Measurements from ENCODE around the gene DNAI7.
A peak's percentile ranks its signal among the peaks of the same experiment; 100 is the strongest.

DNAI7 gene

DNA sequence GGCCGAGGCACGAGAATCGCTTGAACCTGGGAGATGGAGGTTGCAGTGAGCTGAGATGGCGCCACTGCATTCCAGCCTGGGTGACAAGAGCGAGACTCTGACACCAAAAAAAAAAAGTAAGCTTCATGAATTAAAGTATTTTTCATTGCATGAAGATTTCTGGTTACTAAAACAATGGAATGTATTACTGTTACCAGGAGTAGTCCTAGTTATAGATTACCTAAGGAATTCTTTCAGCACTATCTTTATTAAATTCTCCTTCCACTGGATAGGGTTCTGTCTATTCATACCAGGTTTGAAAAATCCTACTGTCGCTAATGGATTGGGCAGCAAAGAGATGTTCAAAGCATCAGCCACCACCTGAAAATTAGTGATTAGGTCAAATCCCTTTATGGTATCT is 12.5 kb upstream of the DNAI7 start:
- Histone ChIP-seq H3K27me3 (ENCODE audit: insufficient read depth, poor library complexity, severe bottlenecking) (no peaks in the 10 kb centered on the region), H3K36me3 (ENCODE audit: low read depth) (peaks cover 6% of the 10 kb centered on the region; the same call in 1 of the 2 replicates), H3K4me1 (ENCODE audit: insufficient read depth, poor library complexity, severe bottlenecking) (no peaks in the 10 kb centered on the region), H3K9me3 (ENCODE audit: severe bottlenecking) (no peaks in the 10 kb centered on the region), H3K4me3 (ENCODE audit: severe bottlenecking) (no peak overlapping the region), H3K27ac (ENCODE audit: poor library complexity, severe bottlenecking) (no peak overlapping the region)
- TF ChIP-seq, protein P1, sequence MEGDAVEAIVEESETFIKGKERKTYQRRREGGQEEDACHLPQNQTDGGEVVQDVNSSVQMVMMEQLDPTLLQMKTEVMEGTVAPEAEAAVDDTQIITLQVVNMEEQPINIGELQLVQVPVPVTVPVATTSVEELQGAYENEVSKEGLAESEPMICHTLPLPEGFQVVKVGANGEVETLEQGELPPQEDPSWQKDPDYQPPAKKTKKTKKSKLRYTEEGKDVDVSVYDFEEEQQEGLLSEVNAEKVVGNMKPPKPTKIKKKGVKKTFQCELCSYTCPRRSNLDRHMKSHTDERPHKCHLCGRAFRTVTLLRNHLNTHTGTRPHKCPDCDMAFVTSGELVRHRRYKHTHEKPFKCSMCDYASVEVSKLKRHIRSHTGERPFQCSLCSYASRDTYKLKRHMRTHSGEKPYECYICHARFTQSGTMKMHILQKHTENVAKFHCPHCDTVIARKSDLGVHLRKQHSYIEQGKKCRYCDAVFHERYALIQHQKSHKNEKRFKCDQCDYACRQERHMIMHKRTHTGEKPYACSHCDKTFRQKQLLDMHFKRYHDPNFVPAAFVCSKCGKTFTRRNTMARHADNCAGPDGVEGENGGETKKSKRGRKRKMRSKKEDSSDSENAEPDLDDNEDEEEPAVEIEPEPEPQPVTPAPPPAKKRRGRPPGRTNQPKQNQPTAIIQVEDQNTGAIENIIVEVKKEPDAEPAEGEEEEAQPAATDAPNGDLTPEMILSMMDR (IDR thresholded peaks at IDR 0.05; ENCODE audit: poor library complexity, severe bottlenecking), result no peak
- no peak for DNase-seq (ENCODE audit: low spot score)
- ATAC-seq (ENCODE audit: low read depth), result no peak

DNA sequence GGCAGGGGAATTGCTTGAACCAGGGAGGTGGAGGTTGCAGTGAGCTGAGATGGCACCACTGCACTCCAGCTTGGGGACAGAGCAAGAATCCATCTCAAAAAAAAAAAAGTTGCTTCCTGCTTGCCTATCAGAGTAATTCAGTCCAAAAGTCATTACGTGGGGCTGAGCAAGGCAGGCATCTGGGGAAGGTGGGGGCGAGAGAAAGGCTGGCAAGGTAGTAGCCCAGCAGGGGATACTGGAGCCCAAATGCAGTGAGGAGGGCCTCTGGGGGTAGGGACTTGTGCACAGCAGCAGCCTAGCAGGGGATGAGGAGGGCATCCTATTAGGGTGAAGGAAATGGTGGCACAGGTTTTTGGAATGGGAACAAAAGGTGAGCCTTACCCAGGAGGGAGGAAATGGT is 7.2 kb upstream of the DNAI7 start:
- Histone ChIP-seq H3K27me3 (ENCODE audit: insufficient read depth, poor library complexity, severe bottlenecking) (no peaks in the 10 kb centered on the region), H3K36me3 (ENCODE audit: low read depth) (no peaks in the 10 kb centered on the region), H3K4me1 (ENCODE audit: insufficient read depth, poor library complexity, severe bottlenecking) (no peaks in the 10 kb centered on the region), H3K9me3 (ENCODE audit: severe bottlenecking) (no peaks in the 10 kb centered on the region), H3K27ac (ENCODE audit: poor library complexity, severe bottlenecking) (no peak overlapping the region), H3K4me3 (ENCODE audit: severe bottlenecking) (no peak overlapping the region)
- no peak for DNase-seq (ENCODE audit: low spot score)
- ATAC-seq (ENCODE audit: low read depth), result no peak
- TF ChIP-seq, protein P1 (IDR thresholded peaks at IDR 0.05; ENCODE audit: poor library complexity, severe bottlenecking), result no peak

DNA sequence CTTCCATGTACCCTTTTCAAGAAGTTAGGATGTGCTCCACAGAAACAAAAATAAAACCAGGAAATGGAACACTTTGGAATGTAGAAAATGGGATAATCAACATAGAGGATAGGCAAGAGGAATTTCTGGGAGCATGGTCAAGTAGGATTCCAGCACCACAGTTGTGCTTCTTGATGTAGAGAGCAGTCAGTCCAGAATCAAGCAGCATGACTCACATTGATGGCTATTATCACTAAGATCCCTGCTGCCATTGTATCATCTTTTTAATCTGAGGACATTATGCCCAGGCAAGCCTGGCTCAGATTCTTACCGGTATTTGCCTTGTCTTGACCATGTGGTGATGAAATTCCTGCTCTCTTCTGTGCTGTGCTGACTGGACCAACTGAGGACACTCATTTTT is 5.7 kb upstream of the DNAI7 start:
- TF ChIP-seq, protein P1 (IDR thresholded peaks at IDR 0.05; ENCODE audit: poor library complexity, severe bottlenecking), result no peak
- H3K27me3 ChIP-seq (ENCODE audit: insufficient read depth, poor library complexity, severe bottlenecking), result no peaks in the 10 kb centered on the region
- ATAC-seq (ENCODE audit: low read depth) (no peak), DNase-seq (ENCODE audit: low spot score) (no peak)
- no peak overlapping the region for H3K4me3 ChIP-seq (ENCODE audit: severe bottlenecking)
- no peaks in the 10 kb centered on the region for H3K4me1 ChIP-seq (ENCODE audit: insufficient read depth, poor library complexity, severe bottlenecking)
- no peaks in the 10 kb centered on the region for H3K9me3 ChIP-seq (ENCODE audit: severe bottlenecking)
- H3K27ac ChIP-seq (ENCODE audit: poor library complexity, severe bottlenecking), result no peak overlapping the region
- H3K36me3 ChIP-seq (ENCODE audit: low read depth), result no peaks in the 10 kb centered on the region

DNA sequence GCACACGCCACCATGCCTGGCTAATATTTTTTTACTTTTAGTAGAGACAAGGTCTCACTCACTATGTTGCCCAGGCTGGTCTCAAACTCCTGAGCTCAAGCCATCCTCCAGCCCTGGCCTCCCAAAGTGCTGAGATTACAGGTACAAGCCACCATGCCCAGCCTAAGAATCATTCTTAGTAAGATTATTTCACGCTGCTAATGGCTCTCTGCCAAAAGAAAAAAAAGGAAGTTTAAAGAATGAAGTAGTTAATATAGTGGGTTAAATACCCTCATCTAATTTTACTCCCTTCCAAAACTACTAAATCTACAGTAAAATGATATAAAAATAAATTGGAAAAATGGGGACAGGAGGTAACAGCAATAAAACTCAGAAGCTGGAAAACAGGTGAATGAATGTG is 2.6 kb upstream of the DNAI7 start:
- no peaks in the 10 kb centered on the region for H3K27me3 ChIP-seq (ENCODE audit: insufficient read depth, poor library complexity, severe bottlenecking)
- TF ChIP-seq, protein P1 (IDR thresholded peaks at IDR 0.05; ENCODE audit: poor library complexity, severe bottlenecking), result no peak
- ATAC-seq (ENCODE audit: low read depth), result no peak
- H3K36me3 ChIP-seq (ENCODE audit: low read depth), result no peaks in the 10 kb centered on the region
- H3K27ac ChIP-seq (ENCODE audit: poor library complexity, severe bottlenecking), result no peak overlapping the region
- no peak overlapping the region for H3K4me3 ChIP-seq (ENCODE audit: severe bottlenecking)
- DNase-seq (ENCODE audit: low spot score), result no peak
- no peaks in the 10 kb centered on the region for H3K4me1 ChIP-seq (ENCODE audit: insufficient read depth, poor library complexity, severe bottlenecking)
- no peaks in the 10 kb centered on the region for H3K9me3 ChIP-seq (ENCODE audit: severe bottlenecking)

DNA sequence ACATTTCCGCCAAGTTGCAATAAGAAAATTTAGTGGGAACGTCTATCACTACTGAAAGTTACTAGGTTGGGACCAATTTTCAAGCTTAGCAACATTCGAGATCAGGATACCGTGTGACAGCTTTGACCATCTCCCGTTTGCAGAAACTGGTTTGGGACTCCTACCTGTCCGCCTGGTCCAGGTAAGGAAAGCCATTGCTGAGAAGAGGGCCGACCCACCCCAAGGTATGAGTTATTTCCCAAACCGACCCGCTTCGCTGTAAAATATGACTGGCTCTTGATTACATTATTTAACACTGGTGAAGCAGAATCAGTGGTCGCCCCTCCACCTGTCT is 271 bp downstream of the DNAI7 start:
- DNase-seq (ENCODE audit: low spot score), result no peak
- no peaks in the 10 kb centered on the region for H3K4me1 ChIP-seq (ENCODE audit: insufficient read depth, poor library complexity, severe bottlenecking)
- no peaks in the 10 kb centered on the region for H3K9me3 ChIP-seq (ENCODE audit: severe bottlenecking)
- H3K36me3 ChIP-seq (ENCODE audit: low read depth), result no peaks in the 10 kb centered on the region
- H3K27ac ChIP-seq (ENCODE audit: poor library complexity, severe bottlenecking), result no peak overlapping the region
- peak overlapping the region; percentile 52 for H3K4me3 ChIP-seq (ENCODE audit: severe bottlenecking)
- H3K27me3 ChIP-seq (ENCODE audit: insufficient read depth, poor library complexity, severe bottlenecking), result no peaks in the 10 kb centered on the region
- TF ChIP-seq, protein P1 (IDR thresholded peaks at IDR 0.05; ENCODE audit: poor library complexity, severe bottlenecking), result no peak
- peak; percentile 41; the same call in 2 of the 3 replicates for ATAC-seq (ENCODE audit: low read depth)

Data from RWPE2 (cell line).